WTC11 (cell line): ENCODE measurements around the gene NBL1. TPM values are rescaled to one million over a fixed set of nuclear protein-coding genes. Genes with fewer than 3 reads are reported as not detected.

Experiments used
- ATAC-seq: fragments of 200-7000 bp; cut with Tn5 transposase; 2 replicates; pipeline ENCODE4 v1.10.0; 2021; ENCODE audit warnings: mild to moderate bottlenecking, moderate library complexity
- CTCF ChIA-PET: fragments of 300-600 bp; sonication (Branson Sonifier 250); formaldehyde crosslinking; loops from one replicate; lab custom pipeline; 2021; ENCODE audit warnings: antibody characterized with exemption; lab: Charles Lee
- POLR2A ChIA-PET: fragments of 350-600 bp; sonication (Branson Sonifier 250); formaldehyde crosslinking; loops from one replicate; lab custom pipeline; 2021; ENCODE audit warnings: antibody characterized with exemption; lab: Charles Lee
- DNase-seq: peaks from one replicate; pipeline ENCODE4 v3.0.0; 2021; ENCODE audit warnings: low spot score
- H3K27ac Mint-ChIP-seq: 2 replicates; pipeline ENCODE4 v1.8.0; 2021; ENCODE audit warnings: mixed read lengths
- H3K27me3 Mint-ChIP-seq: 2 replicates; pipeline ENCODE4 v1.8.0; 2021; ENCODE audit warnings: low read depth, mild to moderate bottlenecking, moderate library complexity, mixed read lengths
- H3K36me3 Mint-ChIP-seq: 2 replicates; pipeline ENCODE4 v1.8.0; 2021; ENCODE audit warnings: mixed read lengths
- H3K4me1 Mint-ChIP-seq: 2 replicates; pipeline ENCODE4 v1.8.0; 2022; ENCODE audit warnings: mixed read lengths
- H3K4me3 Mint-ChIP-seq: 2 replicates; pipeline ENCODE4 v1.8.0; 2021; ENCODE audit warnings: mild to moderate bottlenecking, moderate library complexity, mixed read lengths
- H3K9me3 Mint-ChIP-seq: 2 replicates; pipeline ENCODE4 v1.8.0; 2021; ENCODE audit warnings: mixed read lengths
- ATF6 ChIP-seq: sonication (generic); formaldehyde crosslinking; IDR thresholded peaks from 2 replicates; pipeline ENCODE4 v1.8.1; 2023; ENCODE audit warnings: mild to moderate bottlenecking, missing genetic modification reagents
- ESRRA ChIP-seq: sonication (generic); formaldehyde crosslinking; IDR thresholded peaks from 2 replicates; pipeline ENCODE4 v1.8.1; 2022; ENCODE audit warnings: mild to moderate bottlenecking, missing genetic modification reagents, borderline replicate concordance
- ETV6 ChIP-seq: sonication (generic); formaldehyde crosslinking; IDR thresholded peaks from 2 replicates; pipeline ENCODE4 v1.8.1; 2022; ENCODE audit warnings: mild to moderate bottlenecking, missing genetic modification reagents
- GABPB1 ChIP-seq: sonication (generic); formaldehyde crosslinking; IDR thresholded peaks from 2 replicates; pipeline ENCODE4 v1.8.1; 2023; ENCODE audit warnings: mild to moderate bottlenecking, missing genetic modification reagents
- HMGA2 ChIP-seq: fragments of 250-450 bp; sonication (Bioruptor Pico); IDR thresholded peaks from 2 replicates; pipeline ENCODE4 v1.4.0; 2021; ENCODE audit warnings: mild to moderate bottlenecking, moderate library complexity
- HMGXB4 ChIP-seq: sonication (generic); formaldehyde crosslinking; IDR thresholded peaks from 2 replicates; pipeline ENCODE4 v1.8.1; 2023; ENCODE audit warnings: mild to moderate bottlenecking, moderate library complexity, missing genetic modification reagents
- NR3C1 ChIP-seq: sonication (generic); formaldehyde crosslinking; conservative IDR thresholded peaks from 2 replicates; pipeline ENCODE4 v1.8.1; 2023; ENCODE audit warnings: low read depth, mild to moderate bottlenecking, missing genetic modification reagents
- OVOL2 ChIP-seq: fragments of 250-450 bp; sonication (Bioruptor Pico); IDR thresholded peaks from 2 replicates; pipeline ENCODE4 v1.9.0; 2021; ENCODE audit warnings: mild to moderate bottlenecking, borderline replicate concordance
- PRRX2 ChIP-seq: fragments of 250-450 bp; sonication (Bioruptor Pico); IDR thresholded peaks from 2 replicates; pipeline ENCODE4 v1.8.0; 2021; ENCODE audit warnings: mild to moderate bottlenecking
- RELA ChIP-seq: sonication (generic); formaldehyde crosslinking; IDR thresholded peaks from 2 replicates; pipeline ENCODE4 v1.8.1; 2022; ENCODE audit warnings: missing genetic modification reagents, mild to moderate bottlenecking, borderline replicate concordance
- ZNF219 ChIP-seq: sonication (generic); formaldehyde crosslinking; IDR thresholded peaks from 2 replicates; pipeline ENCODE4 v1.8.0; 2023; ENCODE audit warnings: missing genetic modification reagents, mild to moderate bottlenecking, borderline replicate concordance
- total RNA-seq: library from RNA; stranded (reverse); gene quantifications from 3 replicates; pipeline ENCODE4 v1.2.3, GENCODE V29; 2021
- TF ChIP-seq, protein P1 (sequence below): sonication (generic); formaldehyde crosslinking; conservative IDR thresholded peaks from 2 replicates; pipeline ENCODE4 v1.8.1; 2022; ENCODE audit warnings: mild to moderate bottlenecking, missing genetic modification reagents
- TF ChIP-seq, protein P2 (sequence below): sonication (generic); formaldehyde crosslinking; IDR thresholded peaks from 2 replicates; pipeline ENCODE4 v1.8.0; 2023; ENCODE audit warnings: missing genetic modification reagents, mild to moderate bottlenecking, borderline replicate concordance
- TF ChIP-seq, protein P3 (sequence below): sonication (generic); formaldehyde crosslinking; IDR thresholded peaks from 2 replicates; pipeline ENCODE4 v1.8.0; 2022; ENCODE audit warnings: mild to moderate bottlenecking, missing genetic modification reagents
- TF ChIP-seq, protein P4 (sequence below): sonication (generic); formaldehyde crosslinking; IDR thresholded peaks from 2 replicates; pipeline ENCODE4 v1.8.1; 2023; ENCODE audit warnings: mild to moderate bottlenecking, missing genetic modification reagents, moderate library complexity

NBL1 gene
- total RNA-seq, 1 experiment from 2014 or later, result 17.1 TPM

GRCh38 chr1:19682257-19682656 lies 38.1 kb downstream of the NBL1 start:
- TF ChIP-seq ESRRA (CRISPR knock-in tag) (no peak), PRRX2 (no peak), ATF6 (CRISPR knock-in tag) (no peak), ETV6 (CRISPR knock-in tag) (no peak), NR3C1 (CRISPR knock-in tag) (no peak), ZNF219 (CRISPR knock-in tag) (no peak), HMGXB4 (CRISPR knock-in tag) (no peak), OVOL2 (no peak), RELA (CRISPR knock-in tag) (no peak), GABPB1 (CRISPR knock-in tag) (no peak), HMGA2 (CRISPR knock-in tag) (no peak)
- TF ChIP-seq, protein P1, sequence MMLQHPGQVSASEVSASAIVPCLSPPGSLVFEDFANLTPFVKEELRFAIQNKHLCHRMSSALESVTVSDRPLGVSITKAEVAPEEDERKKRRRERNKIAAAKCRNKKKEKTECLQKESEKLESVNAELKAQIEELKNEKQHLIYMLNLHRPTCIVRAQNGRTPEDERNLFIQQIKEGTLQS, result no peak
- TF ChIP-seq, protein P2, sequence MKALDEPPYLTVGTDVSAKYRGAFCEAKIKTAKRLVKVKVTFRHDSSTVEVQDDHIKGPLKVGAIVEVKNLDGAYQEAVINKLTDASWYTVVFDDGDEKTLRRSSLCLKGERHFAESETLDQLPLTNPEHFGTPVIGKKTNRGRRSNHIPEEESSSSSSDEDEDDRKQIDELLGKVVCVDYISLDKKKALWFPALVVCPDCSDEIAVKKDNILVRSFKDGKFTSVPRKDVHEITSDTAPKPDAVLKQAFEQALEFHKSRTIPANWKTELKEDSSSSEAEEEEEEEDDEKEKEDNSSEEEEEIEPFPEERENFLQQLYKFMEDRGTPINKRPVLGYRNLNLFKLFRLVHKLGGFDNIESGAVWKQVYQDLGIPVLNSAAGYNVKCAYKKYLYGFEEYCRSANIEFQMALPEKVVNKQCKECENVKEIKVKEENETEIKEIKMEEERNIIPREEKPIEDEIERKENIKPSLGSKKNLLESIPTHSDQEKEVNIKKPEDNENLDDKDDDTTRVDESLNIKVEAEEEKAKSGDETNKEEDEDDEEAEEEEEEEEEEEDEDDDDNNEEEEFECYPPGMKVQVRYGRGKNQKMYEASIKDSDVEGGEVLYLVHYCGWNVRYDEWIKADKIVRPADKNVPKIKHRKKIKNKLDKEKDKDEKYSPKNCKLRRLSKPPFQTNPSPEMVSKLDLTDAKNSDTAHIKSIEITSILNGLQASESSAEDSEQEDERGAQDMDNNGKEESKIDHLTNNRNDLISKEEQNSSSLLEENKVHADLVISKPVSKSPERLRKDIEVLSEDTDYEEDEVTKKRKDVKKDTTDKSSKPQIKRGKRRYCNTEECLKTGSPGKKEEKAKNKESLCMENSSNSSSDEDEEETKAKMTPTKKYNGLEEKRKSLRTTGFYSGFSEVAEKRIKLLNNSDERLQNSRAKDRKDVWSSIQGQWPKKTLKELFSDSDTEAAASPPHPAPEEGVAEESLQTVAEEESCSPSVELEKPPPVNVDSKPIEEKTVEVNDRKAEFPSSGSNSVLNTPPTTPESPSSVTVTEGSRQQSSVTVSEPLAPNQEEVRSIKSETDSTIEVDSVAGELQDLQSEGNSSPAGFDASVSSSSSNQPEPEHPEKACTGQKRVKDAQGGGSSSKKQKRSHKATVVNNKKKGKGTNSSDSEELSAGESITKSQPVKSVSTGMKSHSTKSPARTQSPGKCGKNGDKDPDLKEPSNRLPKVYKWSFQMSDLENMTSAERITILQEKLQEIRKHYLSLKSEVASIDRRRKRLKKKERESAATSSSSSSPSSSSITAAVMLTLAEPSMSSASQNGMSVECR (CRISPR knock-in tag), result no peak
- TF ChIP-seq, protein P3, sequence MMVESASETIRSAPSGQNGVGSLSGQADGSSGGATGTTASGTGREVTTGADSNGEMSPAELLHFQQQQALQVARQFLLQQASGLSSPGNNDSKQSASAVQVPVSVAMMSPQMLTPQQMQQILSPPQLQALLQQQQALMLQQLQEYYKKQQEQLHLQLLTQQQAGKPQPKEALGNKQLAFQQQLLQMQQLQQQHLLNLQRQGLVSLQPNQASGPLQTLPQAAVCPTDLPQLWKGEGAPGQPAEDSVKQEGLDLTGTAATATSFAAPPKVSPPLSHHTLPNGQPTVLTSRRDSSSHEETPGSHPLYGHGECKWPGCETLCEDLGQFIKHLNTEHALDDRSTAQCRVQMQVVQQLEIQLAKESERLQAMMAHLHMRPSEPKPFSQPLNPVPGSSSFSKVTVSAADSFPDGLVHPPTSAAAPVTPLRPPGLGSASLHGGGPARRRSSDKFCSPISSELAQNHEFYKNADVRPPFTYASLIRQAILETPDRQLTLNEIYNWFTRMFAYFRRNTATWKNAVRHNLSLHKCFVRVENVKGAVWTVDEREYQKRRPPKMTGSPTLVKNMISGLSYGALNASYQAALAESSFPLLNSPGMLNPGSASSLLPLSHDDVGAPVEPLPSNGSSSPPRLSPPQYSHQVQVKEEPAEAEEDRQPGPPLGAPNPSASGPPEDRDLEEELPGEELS (CRISPR knock-in tag), result no peak
- TF ChIP-seq, protein P4, sequence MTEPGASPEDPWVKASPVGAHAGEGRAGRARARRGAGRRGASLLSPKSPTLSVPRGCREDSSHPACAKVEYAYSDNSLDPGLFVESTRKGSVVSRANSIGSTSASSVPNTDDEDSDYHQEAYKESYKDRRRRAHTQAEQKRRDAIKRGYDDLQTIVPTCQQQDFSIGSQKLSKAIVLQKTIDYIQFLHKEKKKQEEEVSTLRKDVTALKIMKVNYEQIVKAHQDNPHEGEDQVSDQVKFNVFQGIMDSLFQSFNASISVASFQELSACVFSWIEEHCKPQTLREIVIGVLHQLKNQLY (CRISPR knock-in tag), result no peak
- Mint-ChIP-seq H3K36me3 (no peaks in the 10 kb centered on the region), H3K9me3 (peaks cover 2% of the 10 kb centered on the region; the same call in 1 of the 2 replicates), H3K27me3 (no peaks in the 10 kb centered on the region; the same call in 1 of the 2 replicates), H3K4me1 (peaks cover 16% of the 10 kb centered on the region), H3K4me3 (no peak overlapping the region), H3K27ac (no peak overlapping the region)
- ChIA-PET CTCF (interaction anchor here (1.0 to 6.8 kb wide), 3 partner anchors 20 to 28 kb away, joined by 3 to 38 read pairs (median 9); no protein-coding TSS in a partner anchor), POLR2A (no interaction called here)
- no peak for DNase-seq
- ATAC-seq, result no peak
